Measurements from ENCODE around the gene KRT33B.
A peak's percentile ranks its signal among the peaks of the same experiment; 100 is the strongest.

KRT33B gene

DNA sequence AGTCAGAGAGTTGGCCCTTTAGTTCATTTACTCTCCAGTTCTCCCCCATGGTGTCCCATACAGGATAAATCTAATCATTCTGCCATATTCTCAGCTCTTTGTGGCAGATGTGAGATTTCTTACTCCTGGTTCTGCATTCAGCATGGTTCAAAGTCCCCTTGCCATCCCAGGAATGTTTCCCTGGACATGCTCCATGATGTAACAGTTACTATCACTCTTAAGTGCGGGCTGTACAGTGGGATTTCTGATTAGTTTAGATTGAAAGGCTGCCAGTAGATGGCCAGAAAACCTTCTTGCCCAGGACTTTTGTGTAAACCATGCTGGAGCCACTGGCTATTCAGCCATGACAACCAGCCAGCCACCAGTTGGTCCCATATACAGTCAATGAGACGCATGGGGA, 44.4 kb upstream of the KRT33B start:
- no peak for DNase-seq (ENCODE audit: low read depth)
- TF ChIP-seq, protein P1, sequence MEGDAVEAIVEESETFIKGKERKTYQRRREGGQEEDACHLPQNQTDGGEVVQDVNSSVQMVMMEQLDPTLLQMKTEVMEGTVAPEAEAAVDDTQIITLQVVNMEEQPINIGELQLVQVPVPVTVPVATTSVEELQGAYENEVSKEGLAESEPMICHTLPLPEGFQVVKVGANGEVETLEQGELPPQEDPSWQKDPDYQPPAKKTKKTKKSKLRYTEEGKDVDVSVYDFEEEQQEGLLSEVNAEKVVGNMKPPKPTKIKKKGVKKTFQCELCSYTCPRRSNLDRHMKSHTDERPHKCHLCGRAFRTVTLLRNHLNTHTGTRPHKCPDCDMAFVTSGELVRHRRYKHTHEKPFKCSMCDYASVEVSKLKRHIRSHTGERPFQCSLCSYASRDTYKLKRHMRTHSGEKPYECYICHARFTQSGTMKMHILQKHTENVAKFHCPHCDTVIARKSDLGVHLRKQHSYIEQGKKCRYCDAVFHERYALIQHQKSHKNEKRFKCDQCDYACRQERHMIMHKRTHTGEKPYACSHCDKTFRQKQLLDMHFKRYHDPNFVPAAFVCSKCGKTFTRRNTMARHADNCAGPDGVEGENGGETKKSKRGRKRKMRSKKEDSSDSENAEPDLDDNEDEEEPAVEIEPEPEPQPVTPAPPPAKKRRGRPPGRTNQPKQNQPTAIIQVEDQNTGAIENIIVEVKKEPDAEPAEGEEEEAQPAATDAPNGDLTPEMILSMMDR (conservative IDR thresholded peaks at IDR 0.05; ENCODE audit: low read depth, low read length): no peak
- no peak overlapping the region for H3K4me3 ChIP-seq (ENCODE audit: low read depth, low read length)

DNA sequence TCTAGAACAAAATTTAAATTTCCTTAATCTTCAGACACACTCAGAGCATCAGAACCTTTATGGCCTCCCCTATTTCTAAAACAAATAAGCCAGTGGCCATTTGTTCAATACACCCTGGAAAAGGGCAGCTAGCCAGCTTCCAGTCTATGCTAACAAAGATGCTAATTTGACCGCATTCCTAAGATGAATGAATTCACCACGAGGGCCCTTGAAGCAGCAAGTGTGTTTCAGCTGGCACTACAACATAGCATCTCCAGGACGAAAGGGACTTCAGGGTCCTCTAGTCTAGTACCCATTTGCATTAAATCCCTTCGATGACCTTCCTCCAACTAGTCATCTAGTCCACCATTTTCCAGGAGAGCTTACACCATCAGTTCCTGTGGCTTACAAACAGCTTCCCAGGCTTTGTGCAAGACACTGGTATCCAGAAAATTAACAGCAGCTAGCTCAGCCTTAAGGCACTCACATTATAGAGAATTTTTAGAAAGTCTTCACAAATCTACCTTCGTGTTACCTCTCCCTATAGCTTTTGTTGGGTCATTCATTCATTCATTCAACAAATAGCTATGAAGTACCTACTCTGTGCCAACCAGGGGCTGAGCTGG, 43.8 kb upstream of the KRT33B start:
- peak; percentile 13 for DNase-seq (ENCODE audit: low read depth)
- TF ChIP-seq, protein P1 (conservative IDR thresholded peaks at IDR 0.05; ENCODE audit: low read depth, low read length): no peak
- H3K4me3 ChIP-seq (ENCODE audit: low read depth, low read length): no peak overlapping the region

DNA sequence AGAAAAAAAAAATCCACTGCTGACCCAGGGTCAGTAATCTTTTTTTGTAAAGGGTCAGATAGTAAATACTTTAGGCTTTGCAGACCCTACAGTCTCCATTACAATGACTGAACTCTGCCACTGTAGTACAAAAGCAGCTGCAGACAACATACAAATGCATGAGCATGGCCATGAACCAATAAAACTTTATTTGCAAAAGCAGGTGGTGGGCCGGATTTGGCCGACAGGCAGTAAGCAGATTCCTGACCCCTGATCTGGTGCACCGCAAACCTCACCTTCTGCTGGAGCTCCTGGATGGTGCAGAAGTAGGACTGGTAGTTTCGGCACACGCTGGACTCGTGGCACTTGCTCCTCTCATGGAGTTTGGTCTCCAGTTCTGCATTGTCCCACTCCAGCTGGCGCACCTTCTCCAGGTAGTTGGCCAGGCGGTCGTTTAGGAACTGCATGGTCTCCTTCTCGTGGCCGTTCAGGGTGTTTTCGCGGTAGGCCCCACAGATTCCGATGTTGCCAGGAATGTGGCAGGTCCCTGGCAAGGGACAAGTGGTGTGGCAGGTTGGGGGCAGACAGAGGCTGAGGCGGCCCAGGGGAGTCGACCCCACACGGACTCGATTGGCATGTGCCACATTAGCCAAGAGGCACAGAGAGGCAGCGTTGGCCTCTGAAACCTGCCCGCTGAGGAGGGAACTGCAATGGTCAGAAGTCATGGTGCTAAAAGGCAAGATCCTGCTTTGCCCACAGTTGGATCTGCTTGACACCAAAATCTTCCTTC, 41.6 kb upstream of the KRT33B start:
- no peak for DNase-seq (ENCODE audit: low read depth)
- H3K4me3 ChIP-seq (ENCODE audit: low read depth, low read length): no peak overlapping the region

DNA sequence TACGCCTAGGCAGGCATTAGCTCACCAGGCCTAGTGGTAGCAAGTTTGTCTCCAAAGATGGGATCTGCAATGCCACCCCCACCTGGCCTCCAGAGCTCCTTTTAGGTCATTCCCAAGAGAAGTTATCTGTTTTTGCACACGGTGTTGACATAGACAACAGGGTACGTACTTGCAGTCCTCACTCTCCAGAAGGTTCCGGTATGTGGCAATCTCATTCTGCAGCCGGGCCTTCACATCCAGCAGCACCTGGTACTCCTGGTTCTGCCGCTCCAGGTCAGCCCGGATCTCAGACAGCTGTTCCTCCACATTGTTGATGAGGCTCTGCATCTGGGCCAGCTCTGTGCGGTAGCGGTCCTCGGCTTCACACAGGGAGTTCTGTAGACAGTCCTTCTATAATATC, 37.6 kb upstream of the KRT33B start:
- TF ChIP-seq, protein P1 (conservative IDR thresholded peaks at IDR 0.05; ENCODE audit: low read depth, low read length): no peak
- no peak for DNase-seq (ENCODE audit: low read depth)
- no peak overlapping the region for H3K4me3 ChIP-seq (ENCODE audit: low read depth, low read length)

More for the DNA sequence above, 41.6 kb upstream of the KRT33B start:
- TF ChIP-seq, protein P1 (conservative IDR thresholded peaks at IDR 0.05; ENCODE audit: low read depth, low read length): no peak

DNA sequence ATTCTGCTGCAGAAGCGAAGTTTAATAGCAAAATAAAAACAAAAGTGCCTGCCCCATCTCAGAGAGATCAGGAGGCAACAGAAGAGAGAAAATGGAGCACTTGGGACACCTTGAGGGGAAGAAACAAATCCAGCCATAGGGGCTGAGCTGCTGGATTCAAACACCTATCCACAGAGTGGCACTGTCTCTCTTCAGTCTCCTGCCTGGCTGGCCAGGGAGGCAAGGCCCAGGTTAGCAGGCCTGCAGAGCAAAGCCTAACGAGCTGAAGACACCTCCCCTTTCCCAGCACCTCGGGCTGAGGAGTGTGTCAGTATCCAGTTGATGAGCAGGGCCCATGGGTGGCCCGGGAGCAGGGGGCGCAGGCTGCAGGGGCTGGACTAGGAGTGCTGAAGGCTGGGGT, 36.6 kb upstream of the KRT33B start:
- peak; percentile 25 for DNase-seq (ENCODE audit: low read depth)
- H3K4me3 ChIP-seq (ENCODE audit: low read depth, low read length): no peak overlapping the region
- TF ChIP-seq, protein P1 (conservative IDR thresholded peaks at IDR 0.05; ENCODE audit: low read depth, low read length): peak; percentile 11

DNA sequence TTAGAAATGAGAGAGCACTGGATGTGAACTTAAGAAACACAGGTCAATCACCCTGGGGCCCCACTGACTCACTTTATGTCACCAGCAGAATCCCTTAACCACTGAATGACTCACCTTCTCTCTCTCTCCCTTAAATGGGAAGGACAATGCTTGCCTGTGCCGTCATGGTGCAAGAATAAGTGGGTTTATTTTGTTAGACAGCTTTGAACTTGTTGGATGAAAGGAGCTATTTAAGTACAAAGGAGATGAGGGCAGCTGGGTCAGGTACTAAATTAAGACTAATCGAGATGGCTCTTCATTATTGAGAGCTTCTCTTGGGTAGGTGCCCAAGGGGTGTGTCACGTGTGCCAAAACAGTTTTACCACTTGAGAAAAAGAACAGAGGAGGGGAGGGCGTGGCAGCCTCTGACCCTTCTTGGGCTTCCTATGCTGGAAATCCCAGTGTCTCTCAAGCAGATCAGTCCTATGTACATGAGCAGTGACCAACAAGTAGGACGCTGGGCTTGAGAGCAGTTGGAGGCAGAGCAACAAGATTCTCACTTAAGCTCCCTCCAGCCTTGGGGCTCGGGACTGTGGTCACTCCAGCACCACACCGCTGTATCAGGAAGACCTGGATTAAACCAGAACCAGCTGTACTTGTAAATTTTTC, 34.5 kb upstream of the KRT33B start:
- TF ChIP-seq, protein P1 (conservative IDR thresholded peaks at IDR 0.05; ENCODE audit: low read depth, low read length): no peak
- no peak overlapping the region for H3K4me3 ChIP-seq (ENCODE audit: low read depth, low read length)
- DNase-seq (ENCODE audit: low read depth): peak; percentile 89
